H9 (cell line): Measurements from ENCODE around the gene C1orf105. TPM values are rescaled to one million over a fixed set of nuclear protein-coding genes. Genes with fewer than 3 reads are reported as not detected.

ENCODE experiments used
- DNase-seq: peaks from one replicate; pipeline ENCODE4 v3.0.0-alpha.2; 2017
- H2AFZ ChIP-seq: one replicate; pipeline ENCODE4 v1.6.1; 2013; ENCODE audit warnings: mild to moderate bottlenecking, low read length, control low read depth, moderate library complexity
- H2AK5ac ChIP-seq: 2 replicates; pipeline ENCODE4 v1.6.1; 2013; ENCODE audit warnings: low read length, control low read depth, mixed read lengths; ENCODE audit not compliant: insufficient read length
- H2BK120ac ChIP-seq: one replicate; pipeline ENCODE4 v1.6.1; 2013; ENCODE audit warnings: low read depth, mild to moderate bottlenecking, low read length, control low read depth, inconsistent platforms; ENCODE audit not compliant: poor library complexity, severe bottlenecking
- H2BK12ac ChIP-seq: 2 replicates; pipeline ENCODE4 v1.6.1; 2013; ENCODE audit warnings: low read length, control low read depth, mixed read lengths, low read depth; ENCODE audit not compliant: insufficient read length
- H2BK15ac ChIP-seq: 2 replicates; pipeline ENCODE4 v1.6.1; 2013; ENCODE audit warnings: low read depth, low read length, control low read depth
- H2BK20ac ChIP-seq: one replicate; pipeline ENCODE4 v1.6.1; 2013; ENCODE audit warnings: low read depth, mild to moderate bottlenecking, low read length, control low read depth, inconsistent platforms; ENCODE audit not compliant: poor library complexity, severe bottlenecking
- H2BK5ac ChIP-seq: 2 replicates; pipeline ENCODE4 v1.6.1; 2013; ENCODE audit warnings: low read length, control low read depth, mixed read lengths; ENCODE audit not compliant: insufficient read length
- H3K14ac ChIP-seq: 2 replicates; pipeline ENCODE4 v1.6.1; 2013; ENCODE audit warnings: low read length, control low read depth; ENCODE audit not compliant: insufficient read depth
- H3K18ac ChIP-seq: 2 replicates; pipeline ENCODE4 v1.6.1; 2013; ENCODE audit warnings: low read depth, mild to moderate bottlenecking, mixed read lengths, low read length, control low read depth; ENCODE audit not compliant: insufficient read length
- H3K23ac ChIP-seq: 2 replicates; pipeline ENCODE4 v1.6.1; 2013; ENCODE audit warnings: low read length, control low read depth, mixed read lengths, low read depth; ENCODE audit not compliant: insufficient read length
- H3K23me2 ChIP-seq: 2 replicates; pipeline ENCODE4 v1.6.1; 2013; ENCODE audit warnings: low read depth, mild to moderate bottlenecking, mixed read lengths, low read length, control low read depth; ENCODE audit not compliant: insufficient read length, poor library complexity, severe bottlenecking
- H3K27ac ChIP-seq: 2 replicates; pipeline ENCODE4 v1.5.1; 2013; ENCODE audit warnings: low read length, control low read depth, mixed read lengths, low read depth; ENCODE audit not compliant: insufficient read length
- H3K27me3 ChIP-seq: 2 replicates; pipeline ENCODE4 v1.6.1; 2013; ENCODE audit warnings: low read length, control low read depth, inconsistent platforms; ENCODE audit not compliant: insufficient read depth
- H3K4ac ChIP-seq: 2 replicates; pipeline ENCODE4 v1.6.1; 2013; ENCODE audit warnings: low read depth, mild to moderate bottlenecking, control low read depth, inconsistent platforms, low read length, moderate library complexity
- H3K4me1 ChIP-seq: 2 replicates; pipeline ENCODE4 v1.6.1; 2013; ENCODE audit warnings: low read length, control low read depth, inconsistent platforms; ENCODE audit not compliant: insufficient read depth
- H3K4me2 ChIP-seq: 2 replicates; pipeline ENCODE4 v1.6.1; 2013; ENCODE audit warnings: low read length, control low read depth, mixed read lengths; ENCODE audit not compliant: insufficient read length, insufficient read depth
- H3K56ac ChIP-seq: 2 replicates; pipeline ENCODE4 v1.6.1; 2013; ENCODE audit warnings: low read depth, mild to moderate bottlenecking, mixed read lengths, low read length, control low read depth; ENCODE audit not compliant: insufficient read length
- H3K79me1 ChIP-seq: 2 replicates; pipeline ENCODE4 v1.6.1; 2013; ENCODE audit warnings: low read depth, mild to moderate bottlenecking, moderate library complexity, low read length, control low read depth, inconsistent platforms; ENCODE audit not compliant: insufficient read depth, poor library complexity, severe bottlenecking
- H3K79me2 ChIP-seq: 2 replicates; pipeline ENCODE4 v1.6.1; 2013; ENCODE audit warnings: low read length, control low read depth, inconsistent platforms; ENCODE audit not compliant: insufficient read depth
- H3K9ac ChIP-seq: 2 replicates; pipeline ENCODE4 v1.6.1; 2013; ENCODE audit warnings: low read length, control low read depth, mixed read lengths; ENCODE audit not compliant: insufficient read length; ENCODE audit errors: extremely low read depth
- H3K9me3 ChIP-seq: one replicate; pipeline ENCODE4 v1.6.1; 2013; ENCODE audit warnings: low read depth, low read length, inconsistent platforms; ENCODE audit not compliant: control insufficient read depth
- H3T11ph ChIP-seq: one replicate; pipeline ENCODE4 v1.6.1; 2013; ENCODE audit warnings: mild to moderate bottlenecking, low read length, control low read depth, inconsistent platforms
- H4K20me1 ChIP-seq: one replicate; pipeline ENCODE4 v1.6.1; 2013; ENCODE audit not compliant: control insufficient read depth, insufficient read length, insufficient read depth
- H4K5ac ChIP-seq: 2 replicates; pipeline ENCODE4 v1.6.1; 2013; ENCODE audit warnings: low read depth, mild to moderate bottlenecking, mixed read lengths, low read length, control low read depth; ENCODE audit not compliant: insufficient read length
- H4K8ac ChIP-seq: replicated peaks from 2 replicates; pipeline ENCODE4 v1.6.1; 2013; ENCODE audit warnings: low read length, control low read depth, mixed read lengths, low read depth; ENCODE audit not compliant: insufficient read length
- H4K91ac ChIP-seq: 2 replicates; pipeline ENCODE4 v1.6.1; 2013; ENCODE audit warnings: low read depth, mild to moderate bottlenecking, moderate library complexity, mixed read lengths, low read length, control low read depth; ENCODE audit not compliant: insufficient read length
- H3K27ac Mint-ChIP-seq, 3 experiments: 2 replicates in 2 of 3; 3 replicates in 1 of 3; pipeline ENCODE4 v1.8.0; 2020 to 2021; ENCODE audit warnings: mixed read lengths in 3 of 3, mild to moderate bottlenecking in 1 of 3, moderate library complexity in 1 of 3
- H3K27me3 Mint-ChIP-seq: 2 replicates; pipeline ENCODE4 v1.8.0; 2021; ENCODE audit warnings: low read depth, mild to moderate bottlenecking, moderate library complexity, mixed read lengths
- H3K36me3 Mint-ChIP-seq, 3 experiments: 2 replicates in 2 of 3; 3 replicates in 1 of 3; pipeline ENCODE4 v1.8.0; 2020 to 2021; ENCODE audit warnings: low read depth in 3 of 3, mixed read lengths in 3 of 3; ENCODE audit not compliant: insufficient read depth in 1 of 3
- H3K4me1 Mint-ChIP-seq, 2 experiments: 2 replicates each; pipeline ENCODE4 v1.8.0; 2020; ENCODE audit warnings: mixed read lengths in 2 of 2
- H3K4me3 Mint-ChIP-seq, 2 experiments: 2 replicates in 1 of 2; 3 replicates in 1 of 2; pipeline ENCODE4 v1.8.0; 2020 to 2021; ENCODE audit warnings: mild to moderate bottlenecking in 2 of 2, mixed read lengths in 2 of 2, moderate library complexity in 1 of 2
- H3K9me3 Mint-ChIP-seq, 2 experiments: 2 replicates in 1 of 2; 3 replicates in 1 of 2; pipeline ENCODE4 v1.8.0; 2020; ENCODE audit warnings: mild to moderate bottlenecking in 2 of 2, mixed read lengths in 2 of 2, moderate library complexity in 1 of 2
- total RNA-seq: library from RNA; stranded (reverse); gene quantifications from 2 replicates; pipeline ENCODE4 v1.2.1, GENCODE V29; 2021
- TF ChIP-seq, protein P1 (sequence below): fragments of 200-600 bp; sonication (generic); conservative IDR thresholded peaks from 3 replicates; pipeline ENCODE4 v1.8.0; 2021; ENCODE audit warnings: antibody characterized with exemption, mild to moderate bottlenecking

The C1orf105 gene
- total RNA-seq, 1 experiment from 2014 or later, result not detected

GRCh38 chr1:172513479-172513878 lies 93.0 kb downstream of the C1orf105 start:
- Histone ChIP-seq H2BK15ac (no peak overlapping the region), H3K9me3 (no peaks in the 10 kb centered on the region), H3K18ac (no peak overlapping the region), H3K4me1 (no peaks in the 10 kb centered on the region), H4K5ac (no peak overlapping the region), H3K4ac (no peak overlapping the region), H4K20me1 (no peaks in the 10 kb centered on the region), H4K91ac (no peak overlapping the region), H3T11ph (no peak overlapping the region), H3K23ac (no peak overlapping the region), H2BK120ac (no peak overlapping the region), H3K4me2 (no peak overlapping the region), H2AFZ (no peak overlapping the region), H3K79me1 (no peaks in the 10 kb centered on the region), H2BK12ac (no peak overlapping the region), H4K8ac (no peak overlapping the region), H3K79me2 (no peaks in the 10 kb centered on the region), H3K56ac (no peak overlapping the region), H3K14ac (no peak overlapping the region), H2BK20ac (no peak overlapping the region), H2BK5ac (no peak overlapping the region), H3K23me2 (no peaks in the 10 kb centered on the region), H3K27me3 (no peaks in the 10 kb centered on the region), H2AK5ac (no peak overlapping the region), H3K9ac (no peak overlapping the region), H3K27ac (no peak overlapping the region)
- TF ChIP-seq, protein P1, sequence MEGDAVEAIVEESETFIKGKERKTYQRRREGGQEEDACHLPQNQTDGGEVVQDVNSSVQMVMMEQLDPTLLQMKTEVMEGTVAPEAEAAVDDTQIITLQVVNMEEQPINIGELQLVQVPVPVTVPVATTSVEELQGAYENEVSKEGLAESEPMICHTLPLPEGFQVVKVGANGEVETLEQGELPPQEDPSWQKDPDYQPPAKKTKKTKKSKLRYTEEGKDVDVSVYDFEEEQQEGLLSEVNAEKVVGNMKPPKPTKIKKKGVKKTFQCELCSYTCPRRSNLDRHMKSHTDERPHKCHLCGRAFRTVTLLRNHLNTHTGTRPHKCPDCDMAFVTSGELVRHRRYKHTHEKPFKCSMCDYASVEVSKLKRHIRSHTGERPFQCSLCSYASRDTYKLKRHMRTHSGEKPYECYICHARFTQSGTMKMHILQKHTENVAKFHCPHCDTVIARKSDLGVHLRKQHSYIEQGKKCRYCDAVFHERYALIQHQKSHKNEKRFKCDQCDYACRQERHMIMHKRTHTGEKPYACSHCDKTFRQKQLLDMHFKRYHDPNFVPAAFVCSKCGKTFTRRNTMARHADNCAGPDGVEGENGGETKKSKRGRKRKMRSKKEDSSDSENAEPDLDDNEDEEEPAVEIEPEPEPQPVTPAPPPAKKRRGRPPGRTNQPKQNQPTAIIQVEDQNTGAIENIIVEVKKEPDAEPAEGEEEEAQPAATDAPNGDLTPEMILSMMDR, result no peak
- H3K9me3 Mint-ChIP-seq, result no peaks in the 10 kb centered on the region
- H3K27me3 Mint-ChIP-seq, result no peaks in the 10 kb centered on the region
- no peak overlapping the region for H3K27ac Mint-ChIP-seq
- no peaks in the 10 kb centered on the region for H3K4me1 Mint-ChIP-seq
- no peak overlapping the region for H3K4me3 Mint-ChIP-seq
- DNase-seq, result no peak
- no peaks in the 10 kb centered on the region for H3K36me3 Mint-ChIP-seq
